Astrocyte (in vitro differentiated cells and primary cell): ENCODE results near the gene BCO1. TPM values are rescaled to one million over a fixed set of nuclear protein-coding genes. Genes with fewer than 3 reads are reported as not detected.

Experiments used
- DNase-seq: peaks from one replicate; pipeline ENCODE4 v3.0.0-alpha.2; 2010; ENCODE audit warnings: low read depth
- FAIRE-seq: peaks from 2 replicates; lab custom pipeline; 2011; peaks lifted over from hg19 to GRCh38; lab: Jason Lieb, UNC
- H2AFZ ChIP-seq: 2 replicates; pipeline ENCODE4 v1.6.0; 2012; ENCODE audit warnings: low read depth, low read length, inconsistent platforms
- H3K27ac ChIP-seq: 2 replicates; pipeline ENCODE4 v1.5.1; 2011; ENCODE audit warnings: low read depth, low read length, inconsistent platforms
- H3K27me3 ChIP-seq: 2 replicates; pipeline ENCODE4 v1.6.0; 2011; ENCODE audit warnings: low read length, inconsistent platforms; ENCODE audit not compliant: insufficient read depth
- H3K36me3 ChIP-seq: 2 replicates; pipeline ENCODE4 v1.5.1; 2011; ENCODE audit warnings: low read length, inconsistent platforms; ENCODE audit not compliant: insufficient read depth
- H3K4me1 ChIP-seq: 2 replicates; pipeline ENCODE4 v1.5.1; 2011; ENCODE audit warnings: low read length, inconsistent platforms; ENCODE audit not compliant: insufficient read depth
- H3K4me2 ChIP-seq: 2 replicates; pipeline ENCODE4 v1.6.0; 2012; ENCODE audit warnings: low read length, inconsistent platforms
- H3K4me3 ChIP-seq: 2 replicates; pipeline ENCODE4 v1.5.1; 2011; ENCODE audit warnings: low read depth, mild to moderate bottlenecking, low read length, inconsistent platforms; ENCODE audit not compliant: insufficient read depth
- H3K79me2 ChIP-seq: 2 replicates; pipeline ENCODE4 v1.6.0; 2012; ENCODE audit warnings: mild to moderate bottlenecking, low read length, inconsistent platforms; ENCODE audit not compliant: insufficient read depth
- H3K9ac ChIP-seq: 2 replicates; pipeline ENCODE4 v1.6.0; 2012; ENCODE audit warnings: mild to moderate bottlenecking, low read length, inconsistent platforms
- H3K9me3 ChIP-seq: 2 replicates; pipeline ENCODE4 v1.5.1; 2012; ENCODE audit warnings: low read depth, mild to moderate bottlenecking, low read length, inconsistent platforms; ENCODE audit not compliant: insufficient read depth
- H4K20me1 ChIP-seq: 2 replicates; pipeline ENCODE4 v1.6.0; 2012; ENCODE audit warnings: low read length, inconsistent platforms; ENCODE audit not compliant: insufficient read depth
- H3K27ac Mint-ChIP-seq: one replicate; pipeline ENCODE4 v1.8.0; 2021; ENCODE audit warnings: mild to moderate bottlenecking, mixed read lengths; ENCODE audit not compliant: unreplicated experiment
- H3K27me3 Mint-ChIP-seq: one replicate; pipeline ENCODE4 v1.8.0; 2021; ENCODE audit warnings: low read depth, mixed read lengths; ENCODE audit not compliant: unreplicated experiment
- H3K36me3 Mint-ChIP-seq: one replicate; pipeline ENCODE4 v1.8.0; 2021; ENCODE audit warnings: low read depth, mixed read lengths; ENCODE audit not compliant: unreplicated experiment
- H3K4me1 Mint-ChIP-seq: one replicate; pipeline ENCODE4 v1.8.0; 2021; ENCODE audit warnings: low read depth, mixed read lengths; ENCODE audit not compliant: unreplicated experiment
- H3K4me3 Mint-ChIP-seq: one replicate; pipeline ENCODE4 v1.8.0; 2021; ENCODE audit warnings: mild to moderate bottlenecking, moderate library complexity, mixed read lengths; ENCODE audit not compliant: unreplicated experiment
- H3K9me3 Mint-ChIP-seq: one replicate; pipeline ENCODE4 v1.8.0; 2021; ENCODE audit warnings: mild to moderate bottlenecking, mixed read lengths; ENCODE audit not compliant: unreplicated experiment
- CTCF ChIP-seq: IDR thresholded peaks from 2 replicates; pipeline ENCODE4 v1.5.1; 2011; ENCODE audit warnings: low read depth, mild to moderate bottlenecking, inconsistent platforms, low read length, moderate library complexity; ENCODE audit not compliant: insufficient read depth
- EZH2 ChIP-seq: IDR thresholded peaks from 2 replicates; pipeline ENCODE4 v1.6.1; 2012; ENCODE audit warnings: mild to moderate bottlenecking, low read length, inconsistent platforms; ENCODE audit not compliant: insufficient read depth
- total RNA-seq: library from RNA; stranded (reverse); gene quantifications from 2 replicates; pipeline ENCODE4 v1.2.1, GENCODE V29; 2021

Gene BCO1
- total RNA-seq, 1 donor from 2014 or later, result not detected

GRCh38 chr16:81232740-81233367 lies 5.6 kb upstream of the BCO1 start:
- no peak for DNase-seq
- Histone ChIP-seq H3K9ac (no peak overlapping the region), H3K79me2 (no peaks in the 10 kb centered on the region), H3K36me3 (no peaks in the 10 kb centered on the region), H2AFZ (no peak overlapping the region), H3K9me3 (no peaks in the 10 kb centered on the region), H3K4me1 (peaks cover 6% of the 10 kb centered on the region), H3K4me2 (no peak overlapping the region), H4K20me1 (no peaks in the 10 kb centered on the region), H3K4me3 (no peak overlapping the region), H3K27ac (no peak overlapping the region), H3K27me3 (peaks cover 11% of the 10 kb centered on the region)
- no peaks in the 10 kb centered on the region for H3K9me3 Mint-ChIP-seq
- no peaks in the 10 kb centered on the region for H3K36me3 Mint-ChIP-seq
- peaks cover 28% of the 10 kb centered on the region for H3K27me3 Mint-ChIP-seq
- H3K4me3 Mint-ChIP-seq, result no peak overlapping the region
- no peak for FAIRE-seq
- H3K4me1 Mint-ChIP-seq, result no peaks in the 10 kb centered on the region
- no peak for TF ChIP-seq CTCF
- no peak for TF ChIP-seq EZH2
- H3K27ac Mint-ChIP-seq, result no peak overlapping the region

- Mint-ChIP-seq H3K36me3 (no peaks in the 10 kb centered on the region), H3K27ac (no peak overlapping the region), H3K4me3 (no peak overlapping the region), H3K27me3 (peaks cover 9% of the 10 kb centered on the region), H3K4me1 (peaks cover 6% of the 10 kb centered on the region), H3K9me3 (no peaks in the 10 kb centered on the region)
- Histone ChIP-seq H3K4me2 (peak overlapping the region; percentile 6), H3K27ac (no peak overlapping the region), H2AFZ (peak overlapping the region; percentile 30), H4K20me1 (no peaks in the 10 kb centered on the region), H3K36me3 (no peaks in the 10 kb centered on the region), H3K27me3 (no peaks in the 10 kb centered on the region), H3K4me3 (no peak overlapping the region), H3K9ac (no peak overlapping the region), H3K9me3 (no peaks in the 10 kb centered on the region), H3K79me2 (no peaks in the 10 kb centered on the region), H3K4me1 (peaks cover 7% of the 10 kb centered on the region)
- TF ChIP-seq EZH2, result no peak
- TF ChIP-seq CTCF, result no peak
- DNase-seq (peak; percentile 83), FAIRE-seq (no peak)
Observed at GRCh38 chr16:81237282-81237681, 1.2 kb upstream of the BCO1 start.

GRCh38 chr16:81237942-81238295 lies 570 bp upstream of the BCO1 start:
- Histone ChIP-seq H2AFZ (peak overlapping the region; percentile 30), H3K79me2 (no peaks in the 10 kb centered on the region), H3K4me3 (peak overlapping the region; percentile 53), H3K27me3 (no peaks in the 10 kb centered on the region), H3K36me3 (no peaks in the 10 kb centered on the region), H3K27ac (no peak overlapping the region), H3K4me1 (peaks cover 7% of the 10 kb centered on the region), H3K4me2 (peak overlapping the region; percentile 90), H4K20me1 (no peaks in the 10 kb centered on the region), H3K9me3 (no peaks in the 10 kb centered on the region), H3K9ac (peak overlapping the region; percentile 34)
- Mint-ChIP-seq H3K27me3 (peaks cover 11% of the 10 kb centered on the region), H3K27ac (no peak overlapping the region), H3K4me1 (peaks cover 6% of the 10 kb centered on the region), H3K36me3 (no peaks in the 10 kb centered on the region), H3K9me3 (no peaks in the 10 kb centered on the region), H3K4me3 (no peak overlapping the region)
- no peak for DNase-seq
- no peak for FAIRE-seq
- TF ChIP-seq EZH2, result no peak
